Muscle layer of duodenum (tissue), 2 donors: ENCODE results near the gene ABCB9.
"Not testable (repeated sequence)": the region's sequence is repeated elsewhere in the genome, so short reads cannot be mapped to it uniquely, and the experiment has no call there.

Source experiments
- H3K27ac ChIP-seq: one replicate; pipeline ENCODE4 v1.7.0; 2013; ENCODE audit warnings: mild to moderate bottlenecking, low read length
- H3K27me3 ChIP-seq: one replicate; pipeline ENCODE4 v1.7.0; 2013; ENCODE audit warnings: low read depth, mild to moderate bottlenecking, control low read depth, low read length
- H3K36me3 ChIP-seq, 2 donors: one replicate each; pipeline ENCODE4 v1.7.0; 2013; ENCODE audit warnings: low read length in 2 of 2, control low read depth in 1 of 2, mild to moderate bottlenecking in 1 of 2; ENCODE audit not compliant: insufficient read depth in 2 of 2, control insufficient read depth in 1 of 2
- H3K4me1 ChIP-seq, 2 donors: one replicate each; pipeline ENCODE4 v1.7.0; 2013; ENCODE audit warnings: low read length in 2 of 2, mild to moderate bottlenecking in 2 of 2, control low read depth in 1 of 2, moderate library complexity in 1 of 2; ENCODE audit not compliant: insufficient read depth in 2 of 2, control insufficient read depth in 1 of 2
- H3K4me3 ChIP-seq, 2 donors: one replicate each; pipeline ENCODE4 v1.7.0; 2013; ENCODE audit warnings: low read length in 2 of 2, low read depth in 1 of 2, mild to moderate bottlenecking in 1 of 2
- H3K9me3 ChIP-seq, 2 donors: one replicate each; pipeline ENCODE4 v1.7.0; 2013; ENCODE audit warnings: low read length in 2 of 2, control low read depth in 1 of 2, mild to moderate bottlenecking in 1 of 2; ENCODE audit not compliant: control insufficient read depth in 1 of 2
- donor health status: healthy.

Gene ABCB9

DNA sequence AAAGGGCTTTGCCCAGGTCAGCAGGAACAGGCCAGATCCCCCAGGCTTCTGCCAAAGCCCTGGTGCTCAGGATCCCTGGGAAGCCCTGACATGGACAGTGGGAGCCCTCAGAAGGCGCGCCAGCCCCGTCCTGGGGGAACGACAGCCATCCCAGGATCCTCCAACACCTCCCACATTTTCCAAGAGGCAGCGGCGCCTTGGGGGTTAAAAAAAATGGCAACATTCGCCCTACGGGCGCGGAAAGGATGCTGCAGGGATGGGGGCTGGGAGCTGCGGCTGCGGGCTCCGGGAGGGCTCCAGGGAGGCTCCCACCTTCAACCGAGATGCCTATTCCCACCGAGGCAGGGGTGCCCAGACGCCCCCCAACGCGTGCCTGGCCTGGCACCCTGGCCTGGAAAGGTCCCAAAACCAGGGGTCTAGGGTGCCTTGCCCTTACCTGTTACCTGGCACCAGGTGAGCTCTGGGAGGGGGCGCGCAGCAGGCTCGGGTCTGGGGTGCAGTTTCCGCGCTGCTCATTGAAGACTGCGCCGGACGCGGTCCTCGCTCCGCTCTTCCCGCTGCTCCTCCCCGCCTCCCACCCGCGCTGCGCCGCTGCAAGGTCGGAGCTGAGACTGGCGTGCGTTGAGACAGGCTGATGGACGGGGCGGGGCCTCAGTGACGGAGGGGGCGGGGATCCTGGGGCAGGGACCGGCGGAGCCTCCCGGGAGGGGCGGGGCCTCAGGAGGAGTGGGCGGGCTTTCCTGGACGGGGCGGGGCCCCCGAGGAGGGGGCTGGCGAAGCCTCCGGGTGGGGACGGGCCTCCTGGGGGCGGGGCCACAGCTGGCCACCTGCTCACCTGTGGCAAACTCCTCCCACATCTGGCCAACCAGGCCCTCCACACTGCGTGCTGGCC is at the start of gene ABCB9:
Gene ABCB9, minus strand, starts transcription at position 613 of the 892 bp plus-strand sequence. CDS start 6,228 bp downstream, outside the sequence.
- Histone ChIP-seq H3K4me1 (peaks cover 0 to 31% of the 10 kb centered on the region in 2 donors), H3K27ac (peak within 1 kb of the TSS; percentile 23)

DNA sequence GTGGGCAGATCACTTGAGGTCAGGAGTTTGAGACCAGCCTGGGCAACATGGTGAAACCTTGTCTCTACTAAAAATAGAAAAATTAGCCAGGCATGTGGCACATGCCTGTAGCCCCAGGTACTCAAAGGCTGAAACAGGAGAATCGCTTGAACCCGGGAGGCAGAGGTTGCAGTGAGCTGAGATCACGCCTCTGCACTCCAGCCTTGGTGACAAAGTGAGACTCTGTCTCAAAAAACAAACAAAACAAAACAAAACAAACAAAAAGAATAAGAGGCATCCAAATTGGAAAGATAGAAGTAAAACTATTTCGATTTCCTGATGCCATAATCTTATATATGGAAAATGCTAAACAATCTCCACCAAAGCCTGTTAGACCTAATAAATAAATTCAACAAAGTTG is 48.2 kb upstream of the ABCB9 start:
- not testable (repeated sequence) for H3K4me1 ChIP-seq, H3K9me3 ChIP-seq, H3K4me3 ChIP-seq, H3K27me3 ChIP-seq, H3K27ac ChIP-seq
- peaks cover 13 to 34% of the 10 kb centered on the region in 2 donors for H3K36me3 ChIP-seq

More for the DNA sequence above, at the start of gene ABCB9:
- Histone ChIP-seq H3K27me3 (no peaks in the 10 kb centered on the region), H3K4me3 (peak within 1 kb of the TSS; percentile 37 to 83), H3K36me3 (no peaks in the 10 kb centered on the region), H3K9me3 (no peaks in the 10 kb centered on the region)

DNA sequence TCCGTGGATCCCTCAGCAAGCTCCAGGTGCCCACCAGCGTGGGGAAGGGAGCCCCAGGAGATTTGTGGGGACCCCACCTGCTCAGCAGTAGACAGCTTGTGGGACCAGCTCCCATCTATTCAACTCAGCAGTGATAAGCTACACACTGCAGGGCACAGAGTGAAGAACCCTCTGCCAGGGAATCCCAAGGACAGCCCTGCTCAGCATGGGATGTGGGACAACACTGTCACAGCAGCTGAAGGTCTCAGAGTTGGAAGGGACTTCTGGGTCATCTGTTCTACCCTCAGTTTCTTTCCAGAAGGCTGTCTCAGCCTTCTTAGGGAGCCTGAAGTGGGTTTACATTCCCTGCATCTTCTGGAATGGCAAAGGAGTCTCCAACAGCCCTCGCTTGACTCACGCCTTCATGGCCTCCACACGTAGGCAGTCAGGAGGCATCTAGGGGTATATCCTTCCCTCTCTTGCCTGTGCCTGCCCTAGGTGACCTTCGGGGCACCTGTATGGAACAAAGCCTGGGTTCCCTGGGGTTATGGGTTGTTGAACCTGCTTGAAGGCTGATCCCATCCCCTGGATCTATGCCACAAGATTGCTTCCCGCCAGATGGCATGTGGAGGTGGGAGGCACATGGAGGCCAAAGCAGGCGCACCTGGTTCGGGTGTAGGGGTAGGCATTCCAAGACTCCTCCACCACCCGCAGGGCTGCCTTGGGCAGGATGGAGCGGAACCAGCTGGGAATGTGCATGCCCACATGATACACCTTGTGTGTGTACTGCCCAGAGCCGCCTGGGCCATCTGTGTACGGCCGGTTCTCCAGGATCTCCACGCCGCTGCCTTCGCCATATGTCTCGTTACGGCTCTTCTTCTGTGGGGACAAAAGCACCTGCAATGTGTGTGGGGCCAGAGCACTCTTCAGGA is 47.2 kb upstream of the ABCB9 start:
- Histone ChIP-seq H3K4me3 (no peak overlapping the region), H3K36me3 (peaks cover 13 to 43% of the 10 kb centered on the region in 2 donors), H3K27me3 (no peaks in the 10 kb centered on the region), H3K27ac (no peak overlapping the region), H3K4me1 (no peaks in the 10 kb centered on the region), H3K9me3 (no peaks in the 10 kb centered on the region)

DNA sequence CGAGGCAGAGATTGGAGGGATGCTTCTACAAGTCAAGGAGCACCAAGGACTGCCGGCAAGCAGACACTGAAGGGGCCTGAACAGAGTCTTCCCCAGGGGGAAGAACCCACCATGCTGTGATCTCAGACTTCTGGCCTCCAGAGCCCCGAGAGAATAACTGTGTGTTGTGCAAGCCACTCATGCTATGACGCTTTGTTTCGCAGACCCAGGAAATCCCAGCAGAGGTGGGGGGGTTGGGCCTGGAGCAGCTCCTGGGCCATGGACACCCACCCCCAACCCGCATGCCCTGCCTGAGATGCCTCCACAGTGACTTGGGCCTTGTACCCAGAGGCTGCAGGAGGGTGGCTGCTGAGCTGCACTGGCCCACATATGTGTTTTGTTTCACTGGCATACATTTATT is 45.4 kb upstream of the ABCB9 start:
- Histone ChIP-seq H3K36me3 (peaks cover 13 to 54% of the 10 kb centered on the region in 2 donors), H3K27me3 (no peaks in the 10 kb centered on the region), H3K4me1 (no peaks in the 10 kb centered on the region), H3K9me3 (no peaks in the 10 kb centered on the region), H3K4me3 (no peak overlapping the region), H3K27ac (no peak overlapping the region)

DNA sequence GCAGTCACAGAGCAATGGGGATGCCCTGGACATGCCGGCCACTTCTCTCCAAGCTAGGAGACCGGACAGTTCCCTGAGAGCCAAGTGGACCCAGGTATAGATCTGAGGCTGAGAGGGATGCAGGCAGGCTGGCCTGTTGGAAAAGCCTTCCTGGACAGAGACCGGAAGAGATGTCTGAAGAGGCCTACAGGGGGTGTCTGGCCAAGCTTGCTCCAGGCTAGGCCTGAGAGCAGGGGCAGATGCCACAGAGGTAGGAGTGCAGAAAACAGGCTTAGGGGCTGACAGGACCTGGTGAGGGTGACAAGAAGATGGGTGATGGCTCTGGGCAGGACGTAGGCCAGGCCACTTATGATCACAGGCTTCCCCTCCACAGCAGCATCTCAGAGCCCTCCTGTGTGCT is 44.4 kb upstream of the ABCB9 start:
- no peak overlapping the region for H3K27ac ChIP-seq
- peaks cover 13 to 54% of the 10 kb centered on the region in 2 donors for H3K36me3 ChIP-seq
- no peak overlapping the region for H3K4me3 ChIP-seq
- no peaks in the 10 kb centered on the region for H3K4me1 ChIP-seq
- H3K27me3 ChIP-seq = no peaks in the 10 kb centered on the region
- H3K9me3 ChIP-seq = no peaks in the 10 kb centered on the region

DNA sequence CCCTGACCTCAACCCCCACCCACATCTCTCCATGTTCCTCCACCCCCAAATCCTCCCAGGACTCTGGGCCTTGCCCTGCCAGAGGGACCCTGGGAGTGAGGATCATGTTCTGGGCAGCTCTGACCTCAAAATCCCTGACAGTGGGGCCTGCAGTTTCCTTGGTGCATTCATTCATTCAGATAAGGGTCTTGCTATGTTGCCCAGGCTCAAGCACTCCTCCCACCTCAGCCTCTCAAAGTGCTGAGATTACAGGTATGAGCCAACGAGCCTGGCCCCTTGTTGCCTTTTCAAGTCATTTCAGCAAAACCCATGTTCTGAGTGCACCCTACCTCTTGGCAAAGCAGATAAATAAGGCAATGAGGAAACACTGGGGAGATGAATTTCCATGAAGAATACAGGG is 43.8 kb upstream of the ABCB9 start:
- H3K36me3 ChIP-seq = peaks cover 13 to 55% of the 10 kb centered on the region in 2 donors
- no peak overlapping the region for H3K4me3 ChIP-seq
- H3K27me3 ChIP-seq = no peaks in the 10 kb centered on the region
- no peak overlapping the region for H3K27ac ChIP-seq
- no peaks in the 10 kb centered on the region for H3K9me3 ChIP-seq
- no peaks in the 10 kb centered on the region for H3K4me1 ChIP-seq

DNA sequence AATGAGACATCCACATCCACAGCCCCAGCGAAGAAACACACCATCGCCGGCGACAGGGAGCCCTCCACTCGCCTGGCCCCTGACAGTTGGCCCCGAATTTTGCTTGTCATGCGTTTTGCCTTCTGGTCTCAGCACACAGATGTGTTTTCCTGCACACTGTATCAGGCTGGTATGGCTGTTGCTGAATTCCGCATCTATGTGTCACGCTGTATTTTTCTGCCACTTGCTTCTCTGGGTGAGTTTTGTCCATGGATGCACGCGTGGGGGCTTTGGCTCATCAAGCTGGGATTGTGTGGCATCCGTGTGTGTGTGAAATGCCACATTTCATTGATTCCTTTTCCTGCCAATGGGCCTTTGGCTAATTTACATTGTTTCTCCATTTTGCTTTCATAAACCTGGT is 40.7 kb upstream of the ABCB9 start:
- Histone ChIP-seq H3K27me3 (no peaks in the 10 kb centered on the region), H3K27ac (no peak overlapping the region), H3K36me3 (peaks cover 8 to 52% of the 10 kb centered on the region in 2 donors), H3K9me3 (no peaks in the 10 kb centered on the region), H3K4me3 (no peak overlapping the region), H3K4me1 (no peaks in the 10 kb centered on the region)

DNA sequence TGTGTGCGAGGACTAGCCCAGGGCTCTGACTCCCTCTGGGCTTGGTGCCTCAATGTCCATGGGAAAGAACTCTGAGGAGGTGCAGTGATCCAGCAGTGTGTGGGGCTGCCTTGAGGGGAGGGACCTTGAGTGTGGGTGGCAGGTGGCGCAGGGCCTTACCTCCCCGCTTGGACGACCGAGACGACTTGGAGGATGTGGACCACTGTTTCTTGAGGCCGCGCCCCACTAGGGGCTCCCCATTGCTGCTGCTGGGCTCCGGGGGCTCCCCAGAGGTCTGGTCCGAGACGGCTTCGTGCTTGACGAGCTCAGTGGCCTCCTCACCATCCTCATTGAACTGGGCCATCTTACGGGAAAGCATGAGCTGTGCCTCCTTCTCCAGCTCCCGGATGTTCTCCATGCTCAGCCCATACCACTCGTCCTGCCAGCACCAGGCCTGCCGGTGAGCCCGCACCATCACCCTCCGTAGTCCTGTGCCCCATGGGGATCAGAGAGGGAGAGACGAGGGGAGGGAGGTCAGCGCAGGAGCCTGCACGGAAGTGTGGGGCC is 38.9 kb upstream of the ABCB9 start:
- Histone ChIP-seq H3K27me3 (no peaks in the 10 kb centered on the region), H3K27ac (no peak overlapping the region), H3K9me3 (no peaks in the 10 kb centered on the region), H3K4me1 (no peaks in the 10 kb centered on the region), H3K4me3 (no peak overlapping the region), H3K36me3 (peaks cover 0 to 51% of the 10 kb centered on the region in 2 donors)

DNA sequence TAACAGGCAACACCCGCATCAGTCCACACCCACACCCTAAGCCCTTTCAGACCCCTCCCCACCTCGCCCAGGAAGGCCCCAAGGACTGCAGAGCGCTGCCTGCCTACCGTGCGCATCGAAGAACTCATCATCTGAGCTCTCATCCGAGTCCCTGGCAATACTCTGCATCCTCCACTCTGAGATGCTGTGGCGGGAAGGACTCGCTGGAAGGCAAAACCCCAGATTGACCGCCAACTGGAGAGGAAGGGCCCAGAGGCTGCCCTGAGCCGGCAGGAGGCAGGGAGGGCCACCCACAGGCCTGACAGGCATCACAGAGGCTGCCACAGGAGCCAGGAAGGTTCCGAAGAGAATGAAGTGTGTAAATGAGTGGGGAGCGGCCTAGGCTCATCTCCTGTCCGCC is 38.0 kb upstream of the ABCB9 start:
- no peaks in the 10 kb centered on the region for H3K9me3 ChIP-seq
- H3K27ac ChIP-seq = no peak overlapping the region
- H3K36me3 ChIP-seq = peaks cover 0 to 51% of the 10 kb centered on the region in 2 donors
- no peak overlapping the region for H3K4me3 ChIP-seq
- H3K4me1 ChIP-seq = no peaks in the 10 kb centered on the region
- no peaks in the 10 kb centered on the region for H3K27me3 ChIP-seq

DNA sequence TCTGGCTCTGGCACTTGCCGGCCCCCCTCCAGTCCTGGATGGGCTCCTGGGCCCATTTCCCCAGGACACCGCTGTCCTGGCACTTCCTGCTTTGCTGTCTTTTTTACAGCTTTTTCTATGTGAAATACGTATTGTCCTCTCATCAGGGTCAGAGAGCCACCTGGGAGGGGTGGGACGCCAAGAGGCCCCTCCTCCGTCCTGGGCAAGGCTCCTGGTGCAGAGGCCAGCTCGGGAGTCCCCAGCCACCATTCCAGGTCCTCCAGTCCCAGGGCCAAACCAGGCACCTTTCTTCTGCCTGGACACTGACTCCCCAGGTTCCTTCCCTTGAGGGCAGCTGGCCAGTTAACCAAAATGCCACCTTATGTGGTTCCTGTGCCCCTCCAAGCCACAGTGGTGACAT is 37.0 kb upstream of the ABCB9 start:
- H3K36me3 ChIP-seq = peaks cover 0 to 43% of the 10 kb centered on the region in 2 donors
- no peaks in the 10 kb centered on the region for H3K4me1 ChIP-seq
- H3K27me3 ChIP-seq = no peaks in the 10 kb centered on the region
- no peak overlapping the region for H3K4me3 ChIP-seq
- no peaks in the 10 kb centered on the region for H3K9me3 ChIP-seq
- no peak overlapping the region for H3K27ac ChIP-seq

DNA sequence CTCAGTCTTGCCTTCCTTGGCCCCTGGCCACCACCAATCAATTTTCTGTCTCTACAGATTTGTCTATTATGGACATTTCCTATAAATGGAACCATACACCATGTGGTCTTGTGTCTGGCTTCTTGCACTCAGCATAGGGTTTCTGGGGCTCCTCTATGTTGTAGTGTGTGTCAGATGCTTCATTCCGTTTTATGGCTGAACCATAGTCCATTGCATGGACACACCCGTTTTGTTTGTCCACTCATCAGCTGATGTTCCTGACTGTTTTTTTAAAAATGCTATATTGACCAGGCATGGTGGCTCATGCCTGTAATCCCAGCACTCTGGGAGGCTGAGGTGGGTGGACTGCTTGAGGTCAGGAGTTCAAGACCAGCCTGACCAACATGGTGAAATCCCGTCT is 35.2 kb upstream of the ABCB9 start:
- Histone ChIP-seq H3K9me3 (no peaks in the 10 kb centered on the region), H3K27me3 (no peaks in the 10 kb centered on the region), H3K4me3 (no peak overlapping the region), H3K36me3 (peaks cover 0 to 47% of the 10 kb centered on the region in 2 donors), H3K27ac (no peak overlapping the region), H3K4me1 (peaks cover 0 to under 1% of the 10 kb centered on the region in 2 donors)
